Sigmoid colon (tissue), 7 donors: ENCODE results near the gene NCCRP1. TPM values are rescaled to one million over a fixed set of nuclear protein-coding genes. Genes with fewer than 3 reads are reported as not detected.

Source experiments
- DNase-seq: peaks from one replicate; pipeline ENCODE4 v3.0.0-alpha.2; 2019
- H3K27ac ChIP-seq, 4 donors: fragments of 200-600 bp; sonication (generic); one replicate each; pipeline ENCODE4 v1.5.1; 2016 to 2019; ENCODE audit warnings: mild to moderate bottlenecking in 1 of 4
- H3K27me3 ChIP-seq, 3 donors: fragments of 200-600 bp; sonication (generic); one replicate each; pipeline ENCODE4 v1.5.1; 2019; ENCODE audit warnings: mild to moderate bottlenecking in 1 of 3
- H3K36me3 ChIP-seq, 4 donors: fragments of 200-600 bp; sonication (generic); one replicate each; pipeline ENCODE4 v1.5.1; 2016 to 2019
- H3K4me1 ChIP-seq, 4 donors: fragments of 200-600 bp; sonication (generic); one replicate each; pipeline ENCODE4 v1.5.1; 2017 to 2019
- H3K4me3 ChIP-seq, 4 donors: fragments of 200-600 bp; sonication (generic); one replicate each; pipeline ENCODE4 v1.5.1; 2017 to 2019; ENCODE audit warnings: mild to moderate bottlenecking in 2 of 4, moderate library complexity in 1 of 4
- H3K9me3 ChIP-seq, 4 donors: fragments of 200-600 bp in 3 of 4; sonication (generic) in 3 of 4; one replicate each; pipeline versions ENCODE4 v1.5.1 to v1.6.1; 2013 to 2019
- CTCF ChIP-seq, 4 experiments: fragments of 450-650 bp in 3 of 4; fragments of 200-600 bp in 1 of 4; IDR thresholded peaks; one replicate each; pipeline ENCODE4 v1.5.1; 2016 to 2019; ENCODE audit warnings: antibody characterized with exemption in 4 of 4, mild to moderate bottlenecking in 3 of 4, moderate library complexity in 2 of 4
- EP300 ChIP-seq, 4 donors: sonication (generic); formaldehyde crosslinking; IDR thresholded peaks; one replicate each; pipeline ENCODE4 v1.6.1; 2017; ENCODE audit warnings: antibody characterized with exemption in 4 of 4
- POLR2A ChIP-seq, 2 donors: fragments of 450-650 bp; IDR thresholded peaks; one replicate each; pipeline ENCODE4 v1.6.1; 2016; ENCODE audit warnings: antibody characterized with exemption in 2 of 2, mild to moderate bottlenecking in 2 of 2, moderate library complexity in 2 of 2
- POLR2AphosphoS5 ChIP-seq, 4 donors: sonication (generic); formaldehyde crosslinking; IDR thresholded peaks; one replicate each; pipeline ENCODE4 v1.6.1; 2017; ENCODE audit warnings: antibody characterized with exemption in 4 of 4
- WGBS, 2 donors: extraction: QIAGEN DNeasy Blood & Tissue Kit; methylation state at CpG; one replicate each; pipeline ENCODE4 v1.1.7; 2013; 5-methylcytosine and 5-hydroxymethylcytosine counted together
- intact Hi-C: fragments of 100-400 bp; cut with DNase I; formaldehyde crosslinking; loops from one replicate; pipeline ENCODE4 v1.15.1; 2023
- polyA plus RNA-seq, 3 donors: library from polyadenylated mRNA; stranded (reverse); fragments of 200-250 nt; gene quantifications; one replicate each; pipeline ENCODE4 v1.2.3, GENCODE V29; 2013
- total RNA-seq, 4 donors: library from RNA; depleted of rRNA; stranded (reverse); fragments of >200 nt; gene quantifications; one replicate each; pipeline ENCODE4 v1.1.0, GENCODE V29; 2016
- donor health status: healthy with polysubstance abuse.
- donor health status: Bipolar disorder and iron deficiency.
- donor health status: healthy.

The NCCRP1 gene
- total and polyA plus RNA-seq, 7 donors = 0.41 to 0.60 (median 0.52) TPM; not detected in 4

- Histone ChIP-seq H3K9me3 (no peaks in the 10 kb centered on the region), H3K4me1 (peaks cover 0 to 49% (median 47%) of the 10 kb centered on the region in 4 donors), H3K4me3 (no peak overlapping the region), H3K36me3 (peaks cover 0 to 5% (median 0%) of the 10 kb centered on the region in 4 donors), H3K27me3 (no peaks in the 10 kb centered on the region), H3K27ac (no peak overlapping the region)
- TF ChIP-seq POLR2A (IDR thresholded peaks at IDR 0.05) = no peak
- no peak for TF ChIP-seq CTCF (IDR thresholded peaks at IDR 0.05)
- no peak for TF ChIP-seq POLR2AphosphoS5 (IDR thresholded peaks at IDR 0.05)
- TF ChIP-seq EP300 (IDR thresholded peaks at IDR 0.05) = no peak
- intact Hi-C loops = no loop called here
- DNase-seq = no peak
- WGBS, 2 donors = 58 to 79% methylated on average over 11 of the region's 11 CpGs
These were observed 41.6 kb upstream of the NCCRP1 start for GRCh38 chr19:39155114-39155700.

- H3K27ac ChIP-seq = no peak overlapping the region
- H3K36me3 ChIP-seq = peaks cover 0 to 5% (median 0%) of the 10 kb centered on the region in 4 donors
- peaks cover 0 to 55% (median 50%) of the 10 kb centered on the region in 4 donors for H3K4me1 ChIP-seq
- H3K4me3 ChIP-seq = no peak overlapping the region
- TF ChIP-seq EP300 (IDR thresholded peaks at IDR 0.05) (no peak), POLR2A (IDR thresholded peaks at IDR 0.05) (no peak), CTCF (IDR thresholded peaks at IDR 0.05) (no peak), POLR2AphosphoS5 (IDR thresholded peaks at IDR 0.05) (no peak)
- intact Hi-C loops = no loop called here
- no peak for DNase-seq
- H3K27me3 ChIP-seq = no peaks in the 10 kb centered on the region
- H3K9me3 ChIP-seq = no peaks in the 10 kb centered on the region
- 78 to 88% methylated on average over 15 of the region's 15 CpGs for WGBS, 2 donors
These were observed 41.0 kb upstream of the NCCRP1 start for GRCh38 chr19:39155741-39156140.

GRCh38 chr19:39156326-39157230 lies 40.2 kb upstream of the NCCRP1 start:
- WGBS, 2 donors = 34 to 57% methylated on average over 24 of the region's 24 CpGs

More at GRCh38 chr19:39156326-39157230, 40.2 kb upstream of the NCCRP1 start:
- intact Hi-C loops = no loop called here
- Histone ChIP-seq H3K9me3 (no peaks in the 10 kb centered on the region), H3K4me3 (no peak overlapping the region), H3K36me3 (peaks cover 0 to 5% (median 0%) of the 10 kb centered on the region in 4 donors), H3K27ac (peak overlapping the region in 1 of 4 donors; percentile 11), H3K27me3 (no peaks in the 10 kb centered on the region), H3K4me1 (peaks cover 0 to 63% (median 58%) of the 10 kb centered on the region in 4 donors)
- TF ChIP-seq POLR2AphosphoS5 (IDR thresholded peaks at IDR 0.05) = no peak
- TF ChIP-seq POLR2A (IDR thresholded peaks at IDR 0.05) = no peak
- TF ChIP-seq CTCF (IDR thresholded peaks at IDR 0.05) = no peak
- no peak for TF ChIP-seq EP300 (IDR thresholded peaks at IDR 0.05)
- no peak for DNase-seq
